OCI-LY7 (cell line): ENCODE measurements around the gene ARFIP2. TPM values are rescaled to one million over a fixed set of nuclear protein-coding genes. Genes with fewer than 3 reads are reported as not detected.

ENCODE experiments used
- BruUV-seq: library from RNA; stranded (reverse); fragments of 400-500 nt; replicated peaks from 2 replicates; lab custom pipeline; 2021; lab: Mats Ljungman, UMichigan
- CTCF ChIA-PET: fragments of 300-600 bp; sonication (Branson Sonifier 250); formaldehyde crosslinking; loops from one replicate; lab custom pipeline; 2022; ENCODE audit warnings: antibody characterized with exemption; ENCODE audit not compliant: unreplicated experiment; lab: Charles Lee
- POLR2A ChIA-PET: fragments of 300-600 bp; sonication (Branson Sonifier 250); formaldehyde crosslinking; loops from one replicate; lab custom pipeline; 2022; ENCODE audit warnings: antibody characterized with exemption; lab: Charles Lee
- DNase-seq: peaks from one replicate; pipeline ENCODE4 v3.0.0-alpha.2; 2015; ENCODE audit warnings: low spot score
- H2AFZ ChIP-seq: fragments of 200-600 bp; sonication (generic), shearing (Covaris generic); 2 replicates; pipeline ENCODE4 v1.6.1; 2014; ENCODE audit warnings: mild to moderate bottlenecking, antibody characterized with exemption, low read length, moderate library complexity
- H3K27ac ChIP-seq: fragments of 200-600 bp; sonication (generic); 2 replicates; pipeline ENCODE4 v1.5.1; 2014; ENCODE audit warnings: mixed run types, low read depth, mild to moderate bottlenecking, moderate library complexity, low read length, inconsistent platforms; ENCODE audit not compliant: poor library complexity, severe bottlenecking
- H3K36me3 ChIP-seq: fragments of 200-600 bp; sonication (generic); 2 replicates; pipeline ENCODE4 v1.6.1; 2014; ENCODE audit warnings: mild to moderate bottlenecking, antibody characterized with exemption, low read length, moderate library complexity, mixed read lengths; ENCODE audit not compliant: insufficient read depth
- H3K4me1 ChIP-seq: fragments of 200-600 bp; sonication (generic); 2 replicates; pipeline ENCODE4 v1.5.1; 2014; ENCODE audit warnings: mild to moderate bottlenecking, low read length; ENCODE audit not compliant: insufficient read depth, poor library complexity, severe bottlenecking
- H3K4me2 ChIP-seq: fragments of 200-600 bp; sonication (generic); 2 replicates; pipeline ENCODE4 v1.6.1; 2014; ENCODE audit warnings: mild to moderate bottlenecking, low read length
- H3K4me3 ChIP-seq: fragments of 200-600 bp; sonication (generic); 2 replicates; pipeline ENCODE4 v1.5.1; 2014; ENCODE audit warnings: mild to moderate bottlenecking, low read depth, low read length; ENCODE audit not compliant: poor library complexity, severe bottlenecking
- H3K79me2 ChIP-seq: fragments of 200-600 bp; sonication (generic); 2 replicates; pipeline ENCODE4 v1.6.1; 2016; ENCODE audit warnings: low read depth, mild to moderate bottlenecking, low read length, moderate library complexity, mixed read lengths; ENCODE audit not compliant: insufficient read depth
- H3K9me2 ChIP-seq: fragments of 200-600 bp; sonication (generic); 2 replicates; pipeline ENCODE4 v1.6.1; 2016; ENCODE audit warnings: mild to moderate bottlenecking, low read length, mixed read lengths; ENCODE audit not compliant: insufficient read depth
- H3K9me3 ChIP-seq: fragments of 200-600 bp; sonication (generic); 2 replicates; pipeline ENCODE4 v1.6.1; 2014; ENCODE audit warnings: mild to moderate bottlenecking, mixed run types, low read length, mixed read lengths
- H4K20me1 ChIP-seq: fragments of 200-600 bp; sonication (generic); 2 replicates; pipeline ENCODE4 v1.6.1; 2014; ENCODE audit warnings: mild to moderate bottlenecking, antibody characterized with exemption, low read length, moderate library complexity, mixed read lengths; ENCODE audit not compliant: insufficient read depth
- EZH2phosphoT487 ChIP-seq: fragments of 200-600 bp; sonication (generic); IDR thresholded peaks from 2 replicates; pipeline ENCODE4 v1.6.1; 2018; ENCODE audit warnings: low read depth, borderline replicate concordance, mild to moderate bottlenecking, mixed run types, antibody characterized with exemption, low read length, moderate library complexity, mixed read lengths
- intact Hi-C: fragments of 100-400 bp; cut with micrococcal nuclease; formaldehyde crosslinking; loops from one replicate; pipeline ENCODE4 v1.10.0; 2022; ENCODE audit not compliant: unreplicated experiment
- total RNA-seq, 2 experiments: library from RNA; depleted of rRNA in 1 of 2; stranded (reverse); fragments of >200 nt in 1 of 2; shearing (Covaris generic) in 1 of 2; gene quantifications; 2 replicates each; pipeline ENCODE4 v1.2.3, GENCODE V29; 2014 to 2022
- TF ChIP-seq, protein P1 (sequence below): fragments of 200-600 bp; sonication (generic); conservative IDR thresholded peaks from 2 replicates; pipeline ENCODE4 v1.5.1; 2014; ENCODE audit warnings: mild to moderate bottlenecking, antibody characterized with exemption, low read length, moderate library complexity, mixed read lengths

Gene ARFIP2
- total RNA-seq, 2 experiments from 2014 or later: 40.7 to 49.0 TPM

DNA sequence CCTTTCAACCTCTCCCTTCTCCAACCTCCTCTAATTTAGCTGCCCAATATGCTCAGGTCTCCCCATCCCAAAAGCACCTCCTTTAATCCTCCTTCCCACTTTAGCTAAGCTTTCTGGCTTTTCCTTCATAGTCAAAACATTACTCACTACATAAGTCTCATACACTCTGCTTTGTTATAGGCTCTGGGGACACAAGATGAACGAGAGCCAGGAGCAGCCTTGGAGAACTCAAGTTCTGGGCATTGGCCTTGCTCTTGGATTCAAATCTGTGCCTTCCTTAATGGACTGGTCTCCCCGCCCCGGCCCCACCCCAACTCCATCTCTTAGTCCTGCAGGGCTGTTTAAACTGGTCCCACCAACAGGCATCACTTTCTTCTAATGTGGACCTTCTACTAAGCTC, 28.9 kb downstream of the ARFIP2 start:
- Histone ChIP-seq H3K4me1 (peaks cover 30% of the 10 kb centered on the region), H2AFZ (no peak overlapping the region), H3K9me3 (no peaks in the 10 kb centered on the region), H4K20me1 (no peaks in the 10 kb centered on the region), H3K27ac (no peak overlapping the region), H3K4me2 (no peak overlapping the region), H3K79me2 (no peaks in the 10 kb centered on the region), H3K36me3 (peaks cover 19% of the 10 kb centered on the region), H3K4me3 (no peak overlapping the region), H3K9me2 (no peaks in the 10 kb centered on the region)
- no peak for TF ChIP-seq EZH2phosphoT487
- TF ChIP-seq, protein P1, sequence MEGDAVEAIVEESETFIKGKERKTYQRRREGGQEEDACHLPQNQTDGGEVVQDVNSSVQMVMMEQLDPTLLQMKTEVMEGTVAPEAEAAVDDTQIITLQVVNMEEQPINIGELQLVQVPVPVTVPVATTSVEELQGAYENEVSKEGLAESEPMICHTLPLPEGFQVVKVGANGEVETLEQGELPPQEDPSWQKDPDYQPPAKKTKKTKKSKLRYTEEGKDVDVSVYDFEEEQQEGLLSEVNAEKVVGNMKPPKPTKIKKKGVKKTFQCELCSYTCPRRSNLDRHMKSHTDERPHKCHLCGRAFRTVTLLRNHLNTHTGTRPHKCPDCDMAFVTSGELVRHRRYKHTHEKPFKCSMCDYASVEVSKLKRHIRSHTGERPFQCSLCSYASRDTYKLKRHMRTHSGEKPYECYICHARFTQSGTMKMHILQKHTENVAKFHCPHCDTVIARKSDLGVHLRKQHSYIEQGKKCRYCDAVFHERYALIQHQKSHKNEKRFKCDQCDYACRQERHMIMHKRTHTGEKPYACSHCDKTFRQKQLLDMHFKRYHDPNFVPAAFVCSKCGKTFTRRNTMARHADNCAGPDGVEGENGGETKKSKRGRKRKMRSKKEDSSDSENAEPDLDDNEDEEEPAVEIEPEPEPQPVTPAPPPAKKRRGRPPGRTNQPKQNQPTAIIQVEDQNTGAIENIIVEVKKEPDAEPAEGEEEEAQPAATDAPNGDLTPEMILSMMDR: no peak
- intact Hi-C loops: no loop called here
- ChIA-PET POLR2A (interaction anchor here (0.6 to 1.2 kb wide), 4 partner anchors 9 to 62 kb away, joined by 3 to 6 read pairs (median 4); partner anchors contain the start of gene SMPD1), CTCF (interaction anchor here (0.6 to 1.4 kb wide), 3 partner anchors 9 to 157 kb away, joined by 3 to 6 read pairs (median 3); no protein-coding TSS in a partner anchor)
- DNase-seq: no peak
- BruUV-seq: no TSS peak

DNA sequence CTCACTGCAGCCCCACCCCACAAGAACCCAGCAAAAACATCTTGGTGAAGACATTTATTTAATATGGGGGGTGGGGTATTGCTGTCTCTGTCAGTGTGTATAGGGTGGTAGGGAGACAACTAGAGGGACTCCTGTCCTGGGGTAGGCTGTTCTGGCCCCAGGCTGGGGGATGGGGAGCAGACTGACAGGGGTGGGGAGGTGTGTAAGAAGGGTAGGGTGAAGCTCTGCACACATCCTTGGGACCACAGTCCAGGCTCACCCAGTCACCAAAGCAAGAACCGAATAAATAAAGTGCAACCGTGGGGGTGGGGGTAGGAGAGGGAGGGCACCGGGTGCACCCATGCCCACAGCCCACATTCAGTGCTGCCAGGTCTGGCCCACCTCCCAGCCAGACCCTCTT, 32.6 kb downstream of the ARFIP2 start:
- intact Hi-C loops: no loop called here
- Histone ChIP-seq H4K20me1 (no peaks in the 10 kb centered on the region), H3K9me2 (no peaks in the 10 kb centered on the region), H2AFZ (no peak overlapping the region), H3K27ac (no peak overlapping the region), H3K4me2 (no peak overlapping the region), H3K79me2 (no peaks in the 10 kb centered on the region), H3K4me1 (peaks cover 6% of the 10 kb centered on the region), H3K4me3 (no peak overlapping the region), H3K9me3 (no peaks in the 10 kb centered on the region), H3K36me3 (peaks cover 19% of the 10 kb centered on the region)
- ChIA-PET CTCF (interaction anchor here (0.6 kb wide), 1 partner anchor 44 kb away, joined by 3 read pairs; no protein-coding TSS in a partner anchor), POLR2A (interaction anchor here (1.4 kb wide), 1 partner anchor 12 kb away, joined by 4 read pairs; no protein-coding TSS in a partner anchor)
- no peak for DNase-seq
- no TSS peak for BruUV-seq
- TF ChIP-seq, protein P1: no peak
- no peak for TF ChIP-seq EZH2phosphoT487
